GM19043 (cell line): ENCODE data around the gene NTNG1.
A peak's percentile ranks its signal among the peaks of the same experiment; 100 is the strongest.
"Not testable (repeated sequence)": the region's sequence is repeated elsewhere in the genome, so short reads cannot be mapped to it uniquely, and the experiment has no call there.

Source experiments
- ATAC-seq: cut with Tn5 transposase; IDR thresholded peaks from one replicate; pipeline ENCODE4 v1.9.1; 2021; ENCODE audit warnings: low read depth; ENCODE audit not compliant: unreplicated experiment

The NTNG1 gene

DNA sequence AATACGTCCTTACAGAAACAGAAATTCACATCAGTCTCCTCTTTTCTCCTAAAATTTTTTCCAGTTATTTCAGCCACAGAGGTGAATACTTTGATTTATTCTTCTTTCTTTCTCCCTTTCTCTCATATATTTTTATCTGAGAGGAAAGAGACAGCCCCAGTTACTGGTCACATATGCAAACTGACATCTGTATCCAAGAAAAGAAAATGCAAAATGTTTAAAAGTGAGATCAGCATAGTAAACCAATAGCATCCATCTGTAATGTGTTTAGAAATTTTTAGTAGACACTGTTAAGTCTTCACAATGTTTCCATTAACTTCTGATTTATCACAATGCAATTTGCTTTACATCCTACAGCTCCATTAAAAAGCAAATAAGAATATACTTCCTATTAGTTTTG, 53.5 kb downstream of the NTNG1 start:
- ATAC-seq: no peak

GRCh38 chr1:107195476-107195875, 54.6 kb downstream of the NTNG1 start:
- no peak for ATAC-seq

- ATAC-seq: peak; percentile 95
Observed at GRCh38 chr1:107196973-107197562, 56.2 kb downstream of the NTNG1 start.

- ATAC-seq: no peak
Observed at GRCh38 chr1:107198561-107198960, 57.7 kb downstream of the NTNG1 start.

GRCh38 chr1:107200631-107201030, 59.8 kb downstream of the NTNG1 start:
- ATAC-seq: no peak

- ATAC-seq: no peak
Observed at GRCh38 chr1:107202007-107202406, 61.2 kb downstream of the NTNG1 start.

GRCh38 chr1:107213225-107213624, 72.4 kb downstream of the NTNG1 start:
- no peak for ATAC-seq

- no peak for ATAC-seq
Observed at GRCh38 chr1:107220036-107220435, 79.2 kb downstream of the NTNG1 start.

GRCh38 chr1:107225706-107226105, 84.9 kb downstream of the NTNG1 start:
- ATAC-seq: no peak

DNA sequence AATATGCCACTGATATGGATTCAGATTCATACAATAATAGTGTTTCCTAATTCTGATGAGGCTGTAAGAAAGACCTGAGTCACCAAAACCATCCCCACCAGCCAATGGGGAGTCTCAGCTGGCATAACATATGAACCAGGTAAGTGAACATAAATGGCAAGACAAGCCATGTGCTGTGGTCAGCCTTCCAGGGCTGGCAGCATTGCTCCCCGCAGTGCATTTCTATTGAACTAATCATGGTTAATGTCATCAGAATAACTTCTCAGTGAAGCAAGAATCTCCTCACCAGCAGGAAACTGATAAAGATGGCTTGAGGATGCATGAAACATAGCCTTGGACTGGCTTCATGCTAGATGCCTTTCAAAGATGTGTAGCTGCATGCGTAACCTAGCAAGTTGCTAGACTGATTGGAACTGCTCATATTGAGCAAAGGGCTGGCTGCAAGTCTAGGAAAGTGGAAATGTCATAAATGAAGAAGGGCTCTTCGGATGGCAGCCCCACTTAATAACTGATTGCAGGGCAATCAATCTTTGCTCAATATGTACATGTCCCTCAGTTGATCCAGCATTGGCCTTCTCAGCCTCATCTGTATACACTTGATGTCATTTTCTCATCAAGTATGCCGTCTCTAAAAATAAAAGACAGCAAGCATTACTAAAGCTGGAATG, 88.0 kb downstream of the NTNG1 start:
- ATAC-seq: no peak

- ATAC-seq: no peak
Observed at GRCh38 chr1:107229711-107230110, 88.9 kb downstream of the NTNG1 start.

- ATAC-seq: no peak
Observed at GRCh38 chr1:107230121-107230520, 89.3 kb downstream of the NTNG1 start.

GRCh38 chr1:107231291-107231690, 90.5 kb downstream of the NTNG1 start:
- no peak for ATAC-seq

- no peak for ATAC-seq
Observed at GRCh38 chr1:107232426-107232825, 91.6 kb downstream of the NTNG1 start.

DNA sequence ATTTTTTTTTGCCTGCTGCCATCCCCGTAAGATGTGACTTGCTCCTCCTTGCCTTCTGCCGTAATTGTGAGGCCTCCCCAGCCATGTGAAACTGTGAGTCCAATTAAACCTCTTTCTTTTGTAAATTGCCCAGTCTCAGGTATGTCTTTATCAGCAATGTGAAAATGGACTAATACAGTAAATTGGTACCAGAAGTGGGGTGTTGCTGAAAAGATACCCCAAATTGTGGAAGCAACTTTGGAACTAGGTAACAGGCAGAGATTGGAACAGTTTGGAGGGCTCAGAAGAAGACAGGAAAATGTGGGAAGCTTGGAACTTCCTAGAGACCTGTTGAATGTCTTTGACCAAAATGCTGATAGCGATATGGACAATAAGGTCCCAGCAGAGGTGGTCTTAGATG, 95.9 kb downstream of the NTNG1 start:
- ATAC-seq: not testable (repeated sequence)

DNA sequence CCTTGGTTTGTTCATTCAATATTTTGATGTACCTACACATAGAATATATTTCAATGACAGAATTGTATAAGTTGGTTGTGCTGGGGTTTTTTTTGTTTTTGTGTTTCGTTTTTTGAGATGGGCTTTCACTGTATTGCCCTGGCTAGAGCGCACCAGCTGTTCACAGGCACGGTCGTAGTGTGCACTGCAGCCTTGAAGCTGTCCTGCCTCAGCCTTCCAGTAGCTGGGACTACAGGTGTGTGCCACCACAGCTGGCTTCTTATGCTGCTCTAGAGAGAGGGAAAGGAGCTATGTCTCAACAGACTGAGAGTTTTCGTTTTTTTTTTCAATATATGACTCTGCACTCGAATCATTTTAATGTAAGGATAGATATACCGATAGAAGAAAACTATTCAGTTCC, 102.6 kb downstream of the NTNG1 start:
- no peak for ATAC-seq

DNA sequence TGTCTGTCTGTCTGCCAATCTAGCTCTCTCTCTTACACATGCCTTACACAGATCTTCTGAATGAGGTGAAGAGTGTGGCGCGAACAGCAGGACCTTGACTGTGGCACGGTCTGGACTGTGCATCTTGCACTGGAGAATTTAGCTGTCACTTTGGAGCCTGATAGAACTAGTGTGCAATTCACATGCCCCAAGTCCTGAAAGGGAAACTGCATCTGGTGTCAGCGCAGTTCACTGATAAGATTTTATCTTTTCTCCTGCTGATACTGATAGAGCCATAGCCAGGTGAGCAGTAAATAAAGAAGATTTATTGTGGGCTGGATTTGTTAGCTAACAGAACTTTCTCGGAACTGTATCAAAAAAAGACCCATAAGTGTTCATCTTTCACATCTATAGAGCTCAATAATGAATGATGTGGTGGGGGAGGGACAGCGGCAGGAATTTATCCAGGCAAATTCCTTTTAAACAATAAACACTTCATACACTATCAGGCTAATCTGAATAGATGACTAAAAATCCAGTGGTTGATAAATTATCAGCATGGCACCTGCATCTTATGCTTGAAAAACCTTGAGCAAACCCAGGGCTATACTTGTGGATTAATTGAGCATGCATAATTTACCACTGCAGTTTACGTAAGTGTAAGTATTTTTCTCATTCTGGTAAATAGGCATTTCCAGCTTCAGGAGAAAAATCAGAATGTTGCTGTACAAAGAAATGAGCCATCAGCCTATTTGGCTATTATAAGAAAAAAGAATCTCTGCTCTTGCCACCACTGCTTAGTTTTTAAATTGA, 104.1 kb downstream of the NTNG1 start:
- ATAC-seq: no peak

- ATAC-seq: peak; percentile 42
Observed at GRCh38 chr1:107246775-107247345, 106.0 kb downstream of the NTNG1 start.

DNA sequence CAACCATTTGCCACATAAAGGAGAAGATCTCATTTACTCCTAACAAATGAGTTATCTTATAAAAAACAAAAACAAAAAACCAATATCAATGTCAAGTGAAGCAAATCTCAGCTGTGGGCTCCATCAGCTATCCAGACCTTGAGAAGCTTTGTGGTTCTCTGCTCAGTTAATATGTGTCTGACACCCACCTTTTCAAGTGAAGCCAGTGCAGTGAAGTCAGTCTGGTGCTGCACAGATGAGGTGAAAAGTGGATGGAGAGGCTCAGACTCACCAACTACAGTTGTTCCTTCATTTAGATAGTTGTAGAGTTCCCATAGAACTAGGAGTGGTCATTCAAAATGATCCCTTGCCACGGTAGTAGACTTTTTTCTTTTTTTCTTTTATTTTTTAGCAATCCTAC, 106.8 kb downstream of the NTNG1 start:
- ATAC-seq: no peak

DNA sequence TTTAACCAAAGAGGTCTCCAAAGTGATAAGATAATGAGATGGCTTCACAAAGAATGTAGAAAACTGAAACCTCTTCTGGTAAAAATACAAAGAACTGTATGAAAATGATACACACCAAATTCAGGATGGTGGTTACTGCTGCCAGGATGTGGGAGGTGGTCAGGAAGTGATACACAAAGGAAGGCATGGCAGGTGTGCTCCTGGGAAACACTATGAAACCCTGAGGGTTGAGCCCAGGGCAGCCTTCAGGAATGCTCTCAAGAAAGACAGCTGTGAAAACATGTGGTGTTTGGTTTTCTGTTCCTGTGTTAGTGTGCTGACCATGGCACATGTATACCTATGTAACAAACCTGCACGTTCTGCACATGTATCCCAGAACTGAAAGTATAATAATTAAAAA, 109.3 kb downstream of the NTNG1 start:
- no peak for ATAC-seq

DNA sequence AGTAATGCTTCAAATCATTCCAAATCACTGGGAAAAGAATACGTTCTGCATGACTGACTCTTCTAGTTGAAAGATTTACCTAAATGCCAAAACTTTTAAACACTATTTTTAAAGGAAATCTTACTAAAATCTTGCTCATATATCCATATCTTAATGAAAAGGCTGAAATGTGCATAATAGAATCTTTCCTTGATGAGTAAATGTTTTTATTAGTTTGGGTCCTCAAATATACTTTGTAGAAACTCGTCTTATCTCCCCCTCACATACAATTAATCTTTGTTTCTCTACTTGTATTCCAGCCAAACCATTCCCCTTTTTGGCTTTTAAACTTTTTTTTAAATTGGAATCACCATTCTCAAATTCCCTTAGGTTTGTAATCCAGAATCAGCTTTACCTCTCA, 110.2 kb downstream of the NTNG1 start:
- ATAC-seq: no peak
